HT1080 (cell line): ENCODE data around the gene KLF15. TPM values are rescaled to one million over a fixed set of nuclear protein-coding genes. Genes with fewer than 3 reads are reported as not detected.
A peak's percentile ranks its signal among the peaks of the same experiment; 100 is the strongest.

Experiments used
- DNase-seq: peaks from one replicate; pipeline ENCODE4 v3.0.0-alpha.2; 2015; ENCODE audit warnings: low read depth
- polyA plus RNA-seq, 2 experiments: library from polyadenylated mRNA; depleted of rRNA; stranded (reverse); fragments of >200 nt; gene quantifications; 2 replicates each; pipeline ENCODE4 v1.2.3, GENCODE V29; 2015
- total RNA-seq: library from RNA; depleted of rRNA; stranded (reverse); fragments of >200 nt; shearing (Covaris generic); gene quantifications from 2 replicates; pipeline ENCODE4 v1.2.3, GENCODE V29; 2014; rRNA removed

The KLF15 gene
- total RNA-seq = 0.13 and 0.20 TPM in 2 replicates
- 0.57 and 0.80 TPM in 2 replicates for polyA plus RNA-seq (2015; cell fraction: cytosol; rRNA removed)
- polyA plus RNA-seq (2015; cell fraction: nucleus; rRNA removed) = 0.98 and 1.00 TPM in 2 replicates

DNA sequence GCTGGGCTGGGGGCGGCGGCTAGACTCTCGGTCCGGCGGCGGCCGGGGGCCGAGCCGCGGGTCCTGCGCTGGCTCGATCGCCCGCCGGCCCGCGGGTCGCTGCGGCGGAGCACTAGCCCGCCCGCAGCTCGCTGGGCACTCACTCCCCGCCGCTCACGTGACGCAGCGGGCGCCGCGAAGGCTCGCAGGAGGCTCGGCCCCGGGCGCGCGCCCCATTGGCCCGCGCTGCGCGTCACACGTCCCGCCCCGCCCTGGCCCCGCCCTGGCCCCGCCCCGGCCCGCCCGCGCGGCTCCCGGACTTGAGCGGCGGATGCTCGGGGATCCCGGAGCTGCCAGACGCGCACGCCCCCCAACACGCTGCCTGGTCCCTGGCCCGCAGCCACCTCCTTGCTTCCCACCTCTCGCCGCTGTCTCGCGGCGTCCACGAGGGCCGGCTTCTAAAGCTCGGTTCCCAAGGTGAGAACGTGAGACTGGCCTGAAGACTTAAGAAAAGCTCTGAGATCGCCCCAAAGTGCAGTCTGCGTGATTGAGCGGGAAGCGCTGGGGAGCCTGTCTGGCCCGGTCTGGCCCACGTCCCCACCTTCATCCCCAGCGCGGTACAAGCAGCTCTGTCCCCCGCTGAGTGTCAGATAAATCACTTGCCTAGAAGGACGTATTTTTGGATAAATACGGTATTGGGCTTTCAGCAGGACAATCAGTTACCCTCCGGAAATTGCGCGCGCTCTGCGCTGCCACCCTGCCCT, at the start of gene KLF15:
KLF15 (minus strand) TSS at position 114 of the 743 bp plus-strand sequence. CDS start 4,486 bp downstream, outside the sequence.
- peak; percentile 54 for DNase-seq

DNA sequence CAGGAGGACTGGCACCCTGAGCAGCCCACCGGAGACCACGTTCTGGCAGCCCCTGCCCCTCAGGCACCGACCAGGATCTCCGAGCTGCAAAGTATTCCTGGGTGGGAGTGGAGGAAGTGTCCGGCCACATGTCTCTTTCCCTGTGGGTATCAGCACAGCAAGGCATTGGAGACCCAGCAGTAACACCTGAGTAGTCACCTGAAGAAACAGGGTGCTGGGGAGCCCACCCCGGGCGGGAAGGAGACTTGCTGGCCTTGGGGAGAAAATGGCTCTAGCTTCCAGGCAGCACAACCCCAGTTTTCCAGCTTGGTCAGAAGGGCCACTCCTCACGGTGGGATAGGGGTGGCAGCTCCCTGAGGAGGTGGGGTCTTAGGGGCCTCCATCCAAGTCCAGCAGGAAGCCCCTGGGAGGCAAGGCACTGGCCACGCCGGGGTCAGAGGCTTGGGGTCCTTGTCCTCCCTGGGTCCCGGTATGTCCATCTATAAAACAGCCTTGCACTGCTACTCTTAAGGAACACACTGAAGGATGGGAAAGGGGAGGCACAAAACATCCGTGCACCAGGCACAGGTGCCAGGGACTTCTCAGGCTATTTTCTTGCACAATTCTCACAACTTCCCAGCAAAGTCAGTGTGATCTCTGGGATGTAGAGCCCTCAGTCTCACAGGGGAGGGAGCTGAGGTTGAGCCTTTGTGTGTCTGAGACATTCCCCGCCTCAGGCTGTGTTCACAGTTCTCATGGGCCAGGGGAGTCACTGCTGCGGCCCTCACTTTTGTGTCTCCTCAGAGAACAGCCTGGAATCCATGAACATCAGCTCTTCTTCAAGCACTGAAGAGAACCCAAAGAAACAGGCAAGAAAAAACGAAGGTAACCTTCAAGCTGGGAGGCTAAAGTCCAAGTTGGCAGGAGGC, 49.4 kb upstream of the KLF15 start:
- DNase-seq = no peak

GRCh38 chr3:126402666-126403302, 45.6 kb upstream of the KLF15 start:
- no peak for DNase-seq

GRCh38 chr3:126402178-126402577, 45.0 kb upstream of the KLF15 start:
- no peak for DNase-seq

- DNase-seq = no peak
These were observed 44.5 kb upstream of the KLF15 start for GRCh38 chr3:126401611-126402160.

DNA sequence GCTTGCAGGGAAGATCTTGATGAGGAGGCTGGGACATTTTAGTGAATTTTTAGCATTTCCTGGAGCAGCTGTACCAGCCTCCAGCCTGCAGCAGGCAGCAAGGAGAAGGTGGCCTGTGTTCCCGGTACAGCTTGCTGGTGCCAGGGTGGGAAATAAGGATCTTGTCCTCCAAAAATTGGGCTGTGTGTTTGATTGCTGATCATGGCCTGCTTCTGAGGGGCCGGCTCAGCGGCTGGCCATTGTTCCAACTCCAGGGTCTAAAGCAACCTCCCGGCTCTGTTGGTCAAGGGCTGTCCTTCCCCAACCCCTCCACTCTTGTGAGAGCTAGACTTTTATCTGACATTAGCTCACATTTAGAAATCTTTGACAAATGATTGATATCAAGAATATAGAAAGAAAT, 42.5 kb upstream of the KLF15 start:
- DNase-seq = no peak

GRCh38 chr3:126399351-126399735, 42.1 kb upstream of the KLF15 start:
- no peak for DNase-seq

GRCh38 chr3:126398423-126399350, 41.5 kb upstream of the KLF15 start:
- DNase-seq = no peak

DNA sequence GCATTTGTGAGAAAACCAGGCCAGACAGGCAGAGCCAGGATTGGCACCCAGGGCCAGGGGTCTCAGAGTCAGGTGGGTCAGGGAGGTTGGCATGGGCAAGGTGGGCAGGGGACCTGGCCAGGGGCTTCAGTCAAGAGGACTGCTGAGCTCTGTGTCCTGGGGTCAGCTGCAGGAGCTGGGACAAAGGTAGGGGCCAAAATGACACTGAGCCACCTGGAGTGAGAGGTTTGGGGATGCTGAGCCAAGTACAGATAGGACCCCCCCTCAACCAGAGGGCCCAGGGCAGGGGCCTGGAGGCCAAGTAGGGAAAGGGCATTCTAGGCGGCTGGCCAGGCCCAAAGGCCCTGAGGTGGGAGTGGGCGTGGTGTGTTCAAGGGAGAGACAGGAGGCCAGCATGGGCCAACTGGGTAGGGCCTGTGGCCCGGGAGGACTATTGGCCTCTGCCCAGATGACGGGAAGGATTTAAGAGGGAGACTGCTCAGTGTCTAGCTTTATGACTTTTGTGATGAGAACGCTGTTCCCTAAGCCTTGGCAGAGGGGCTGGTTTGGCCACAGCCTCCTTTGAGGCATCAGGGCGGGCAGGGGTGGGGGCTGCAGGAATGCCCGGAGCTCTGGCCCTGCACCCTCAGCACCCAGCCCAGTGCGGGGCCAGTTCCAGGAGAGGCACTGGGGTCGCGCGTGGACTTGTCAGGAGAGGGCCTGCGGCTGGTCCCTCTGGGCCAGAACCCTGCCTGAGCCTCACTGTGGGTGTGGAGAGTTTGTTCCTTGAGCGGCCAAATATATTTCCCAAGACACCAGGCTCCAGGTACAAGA, 40.6 kb upstream of the KLF15 start:
- DNase-seq = no peak

- no peak for DNase-seq
These were observed 39.3 kb upstream of the KLF15 start for GRCh38 chr3:126396536-126396935.

GRCh38 chr3:126395846-126396513, 38.8 kb upstream of the KLF15 start:
- no peak for DNase-seq

- DNase-seq = no peak
These were observed 37.7 kb upstream of the KLF15 start for GRCh38 chr3:126394977-126395321.

DNA sequence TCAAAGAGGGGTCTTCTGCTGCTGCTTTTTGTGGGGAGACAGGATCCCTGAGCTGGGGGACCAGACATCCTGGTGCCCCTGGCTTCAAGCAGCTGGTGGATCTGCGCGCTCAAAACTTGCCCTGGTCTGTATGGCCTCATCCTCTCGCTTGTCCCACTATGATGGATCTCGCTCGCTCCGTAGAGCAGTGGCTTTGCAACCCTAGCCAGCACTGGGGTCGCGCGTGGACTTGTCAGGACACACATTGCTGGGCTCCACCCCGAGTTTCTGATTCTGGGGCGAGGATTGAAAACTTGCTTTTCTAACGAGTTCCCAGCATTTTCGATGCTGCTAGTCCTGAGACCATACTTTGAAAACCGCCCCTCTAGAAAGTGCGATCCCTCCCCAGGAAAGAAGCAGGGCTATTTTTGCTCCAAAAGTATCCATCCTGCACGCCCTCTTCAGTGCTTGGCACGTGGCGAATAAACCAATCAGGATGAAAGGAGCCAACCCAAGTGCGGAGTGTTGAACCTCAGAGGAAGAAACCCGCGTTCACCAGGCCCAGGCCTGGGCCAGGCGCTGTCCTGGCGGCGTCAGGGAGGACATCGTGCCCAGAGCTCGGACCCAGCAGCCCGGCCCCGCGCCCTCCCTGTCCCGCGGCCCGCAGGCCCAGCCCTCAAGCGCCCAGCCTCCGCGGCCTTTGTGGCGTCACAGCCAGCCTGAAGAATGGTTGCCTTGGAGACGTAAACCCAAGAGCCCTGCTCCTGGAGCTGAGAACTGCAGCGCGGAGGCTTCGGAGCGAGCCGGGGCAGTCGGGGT, 37.2 kb upstream of the KLF15 start, which contains the start of gene CFAP100:
CFAP100 (plus strand) TSS at position 731 of the 798 bp plus-strand sequence. CDS start 1,092 bp downstream, outside the sequence.
- no peak for DNase-seq

DNA sequence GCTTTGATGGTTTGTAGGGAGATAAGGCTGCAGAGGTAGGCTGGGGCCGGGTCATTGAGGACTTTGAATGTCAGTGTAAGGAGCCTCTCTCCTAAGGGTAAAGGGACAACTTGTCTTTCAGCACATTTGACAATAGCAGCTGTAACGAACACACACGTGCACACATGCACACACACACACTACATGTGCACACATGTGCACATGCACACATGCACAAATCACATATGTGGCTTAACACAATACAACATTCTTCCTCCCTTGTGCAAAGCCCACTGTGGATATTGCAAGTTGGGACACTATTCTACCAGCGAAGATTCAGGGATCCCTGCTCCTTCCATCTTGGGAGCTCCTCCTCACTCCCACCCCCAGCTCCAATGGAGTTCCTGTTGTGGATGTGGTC, 36.4 kb upstream of the KLF15 start:
- DNase-seq = no peak

- no peak for DNase-seq
These were observed 35.0 kb upstream of the KLF15 start for GRCh38 chr3:126392246-126392645.

GRCh38 chr3:126391631-126392030, 34.4 kb upstream of the KLF15 start:
- DNase-seq = no peak

DNA sequence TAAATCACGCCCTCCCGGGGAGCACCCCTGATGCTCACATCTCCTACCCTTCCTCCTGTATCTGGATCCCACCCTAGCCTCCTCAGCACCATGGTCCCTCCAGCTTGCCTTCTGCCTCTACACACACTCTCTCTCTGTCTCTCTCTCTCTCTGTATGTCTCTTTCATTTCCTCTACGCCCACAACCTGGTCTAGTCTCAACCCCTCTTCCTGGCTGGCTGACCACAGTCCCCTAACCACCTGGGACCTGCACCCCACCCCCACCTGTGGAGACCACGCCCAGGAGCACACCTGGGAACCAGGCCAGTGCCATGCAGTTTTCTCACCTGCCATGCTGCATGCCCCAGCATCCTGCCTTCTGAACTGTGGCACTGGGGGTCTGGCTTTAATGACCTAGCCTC, 33.5 kb upstream of the KLF15 start:
- DNase-seq = no peak

- DNase-seq = no peak
These were observed 33.0 kb upstream of the KLF15 start for GRCh38 chr3:126390201-126390600.
